ENCODE measurements around the gene GRIP1.
"Not testable (repeated sequence)": the region's sequence is repeated elsewhere in the genome, so short reads cannot be mapped to it uniquely, and the experiment has no call there.

Gene GRIP1

GRCh38 chr12:66319266-66319954 lies 359.5 kb downstream of the GRIP1 start:
- no peak for DNase-seq

- no peak for DNase-seq
These were observed 364.6 kb downstream of the GRIP1 start for GRCh38 chr12:66314278-66314677.

GRCh38 chr12:66312189-66312588 lies 366.7 kb downstream of the GRIP1 start:
- DNase-seq: no peak

GRCh38 chr12:66309606-66310005 lies 369.3 kb downstream of the GRIP1 start:
- DNase-seq: no peak

GRCh38 chr12:66304296-66304900 lies 374.5 kb downstream of the GRIP1 start:
- no peak for DNase-seq

GRCh38 chr12:66303316-66303804 lies 375.5 kb downstream of the GRIP1 start:
- not testable (repeated sequence) for DNase-seq

- no peak for DNase-seq
These were observed 376.1 kb downstream of the GRIP1 start for GRCh38 chr12:66302827-66303169.

GRCh38 chr12:66301944-66302826 lies 376.7 kb downstream of the GRIP1 start, which contains the start of gene HELB:
HELB (plus strand) TSS chr12:66302493; CDS start chr12:66302604, 111 bp downstream.
- peak; percentile 90 for DNase-seq

- no peak for DNase-seq
These were observed 381.0 kb downstream of the GRIP1 start for GRCh38 chr12:66297923-66298322.
